ENCODE measurements around the gene GPC6.

The GPC6 gene

GRCh38 chr13:94168783-94169453 is 942.3 kb downstream of the GPC6 start:
- ChIA-PET POLR2A (no interaction called here), CTCF (no interaction called here)
- DNase-seq (ENCODE audit: extremely low spot score), result no peak
- TF ChIP-seq ZNF384 (IDR thresholded peaks at IDR 0.05) (no peak), ELF4 (IDR thresholded peaks at IDR 0.05) (no peak), FOXK2 (IDR thresholded peaks at IDR 0.05) (no peak), BHLHE40 (IDR thresholded peaks at IDR 0.05; ENCODE audit: borderline replicate concordance) (no peak), HDGF (IDR thresholded peaks at IDR 0.05; ENCODE audit: borderline replicate concordance) (no peak), L3MBTL2 (conservative IDR thresholded peaks at IDR 0.05) (no peak), ARNT (IDR thresholded peaks at IDR 0.05) (no peak), TARDBP (IDR thresholded peaks at IDR 0.05) (no peak), CTBP1 (IDR thresholded peaks at IDR 0.05; ENCODE audit: borderline replicate concordance) (no peak), SP1 (IDR thresholded peaks at IDR 0.05) (no peak), FOXA1 (IDR thresholded peaks at IDR 0.05) (no peak), NFRKB (IDR thresholded peaks at IDR 0.05) (no peak), LEF1 (IDR thresholded peaks at IDR 0.05; ENCODE audit: borderline replicate concordance) (no peak), FOXM1 (IDR thresholded peaks at IDR 0.05; ENCODE audit: borderline replicate concordance) (no peak), SUZ12 (IDR thresholded peaks at IDR 0.05) (no peak)
- TF ChIP-seq, protein P1, sequence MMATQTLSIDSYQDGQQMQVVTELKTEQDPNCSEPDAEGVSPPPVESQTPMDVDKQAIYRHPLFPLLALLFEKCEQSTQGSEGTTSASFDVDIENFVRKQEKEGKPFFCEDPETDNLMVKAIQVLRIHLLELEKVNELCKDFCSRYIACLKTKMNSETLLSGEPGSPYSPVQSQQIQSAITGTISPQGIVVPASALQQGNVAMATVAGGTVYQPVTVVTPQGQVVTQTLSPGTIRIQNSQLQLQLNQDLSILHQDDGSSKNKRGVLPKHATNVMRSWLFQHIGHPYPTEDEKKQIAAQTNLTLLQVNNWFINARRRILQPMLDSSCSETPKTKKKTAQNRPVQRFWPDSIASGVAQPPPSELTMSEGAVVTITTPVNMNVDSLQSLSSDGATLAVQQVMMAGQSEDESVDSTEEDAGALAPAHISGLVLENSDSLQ (IDR thresholded peaks at IDR 0.05), result no peak

DNA sequence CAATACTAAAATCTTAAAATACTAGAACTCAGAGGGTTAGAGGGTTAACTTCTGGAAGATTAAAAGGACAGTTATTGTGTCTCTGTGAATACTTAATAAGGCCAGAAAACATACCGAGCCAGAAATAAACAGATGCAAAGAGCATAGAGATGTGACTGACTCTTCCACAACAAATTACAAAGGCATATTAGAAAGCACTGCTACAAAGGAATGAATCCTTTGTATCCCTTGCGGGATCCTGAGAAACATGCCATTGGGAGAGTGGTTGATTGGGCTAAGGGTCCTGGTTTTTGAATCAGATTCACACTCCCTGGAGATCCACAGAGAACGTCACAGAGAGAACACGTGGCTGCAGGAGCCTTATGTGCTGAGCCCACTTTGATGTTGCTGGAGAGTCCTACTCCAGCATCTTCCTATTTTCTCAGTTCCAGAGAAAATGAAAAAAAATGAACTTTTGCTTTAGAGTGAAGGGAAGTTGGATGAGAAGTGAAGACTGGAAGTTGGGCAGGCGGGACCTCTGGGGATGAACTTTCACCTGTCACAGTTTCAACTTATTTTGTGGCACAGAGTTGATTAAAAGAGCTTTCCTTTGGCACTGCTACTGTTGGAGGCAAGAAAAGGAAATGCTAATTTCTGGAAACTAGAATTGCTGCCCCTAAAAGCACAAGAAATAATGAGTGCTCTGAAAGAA is 943.0 kb downstream of the GPC6 start:
- CTCF ChIA-PET, result interaction anchor here (0.6 kb wide), 1 partner anchor 30 kb away, joined by 3 read pairs; no protein-coding TSS in a partner anchor
- no peak for DNase-seq (ENCODE audit: extremely low spot score)
- POLR2A ChIA-PET, result no interaction called here
- TF ChIP-seq CTBP1 (IDR thresholded peaks at IDR 0.05; ENCODE audit: borderline replicate concordance) (no peak), SP1 (IDR thresholded peaks at IDR 0.05) (no peak), ELF4 (IDR thresholded peaks at IDR 0.05) (no peak), SUZ12 (IDR thresholded peaks at IDR 0.05) (no peak), FOXK2 (IDR thresholded peaks at IDR 0.05) (no peak), ZNF384 (IDR thresholded peaks at IDR 0.05) (no peak), BHLHE40 (IDR thresholded peaks at IDR 0.05; ENCODE audit: borderline replicate concordance) (no peak)
- TF ChIP-seq, protein P1 (IDR thresholded peaks at IDR 0.05), result no peak

DNA sequence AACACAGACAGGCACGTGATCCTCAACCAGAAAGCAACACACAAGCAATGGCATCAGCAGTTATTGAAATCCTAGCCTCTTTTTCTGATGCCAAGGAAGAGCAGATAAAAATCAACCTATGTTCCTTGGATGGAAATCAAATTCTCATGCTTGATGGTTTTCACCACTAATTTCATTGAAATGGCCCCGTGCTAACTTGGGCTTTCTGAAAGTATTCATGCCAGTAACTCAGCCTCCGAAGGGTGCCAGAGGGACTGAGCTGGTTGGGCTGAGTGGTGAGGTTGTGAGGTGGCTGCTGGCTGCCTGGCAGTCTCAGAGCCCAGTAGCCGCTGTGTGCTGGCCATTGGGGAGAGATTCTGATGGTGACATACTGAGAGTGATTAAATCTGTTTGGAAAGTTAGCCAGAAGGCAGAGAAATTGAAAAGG is 943.6 kb downstream of the GPC6 start:
- POLR2A ChIA-PET, result no interaction called here
- CTCF ChIA-PET, result interaction anchor here (0.6 kb wide), 1 partner anchor 30 kb away, joined by 3 read pairs; no protein-coding TSS in a partner anchor
- TF ChIP-seq ARNT (IDR thresholded peaks at IDR 0.05) (no peak), CTBP1 (IDR thresholded peaks at IDR 0.05; ENCODE audit: borderline replicate concordance) (no peak), SP1 (IDR thresholded peaks at IDR 0.05) (no peak), TARDBP (IDR thresholded peaks at IDR 0.05) (no peak), ELF4 (IDR thresholded peaks at IDR 0.05) (no peak), FOXK2 (IDR thresholded peaks at IDR 0.05) (no peak), L3MBTL2 (conservative IDR thresholded peaks at IDR 0.05) (no peak), ZNF384 (IDR thresholded peaks at IDR 0.05) (no peak), NFRKB (IDR thresholded peaks at IDR 0.05) (no peak), FOXM1 (IDR thresholded peaks at IDR 0.05; ENCODE audit: borderline replicate concordance) (no peak), BHLHE40 (IDR thresholded peaks at IDR 0.05; ENCODE audit: borderline replicate concordance) (no peak), HDGF (IDR thresholded peaks at IDR 0.05; ENCODE audit: borderline replicate concordance) (no peak), LEF1 (IDR thresholded peaks at IDR 0.05; ENCODE audit: borderline replicate concordance) (no peak), SUZ12 (IDR thresholded peaks at IDR 0.05) (no peak), FOXA1 (IDR thresholded peaks at IDR 0.05) (no peak)
- TF ChIP-seq, protein P1 (IDR thresholded peaks at IDR 0.05), result no peak
- no peak for DNase-seq (ENCODE audit: extremely low spot score)

DNA sequence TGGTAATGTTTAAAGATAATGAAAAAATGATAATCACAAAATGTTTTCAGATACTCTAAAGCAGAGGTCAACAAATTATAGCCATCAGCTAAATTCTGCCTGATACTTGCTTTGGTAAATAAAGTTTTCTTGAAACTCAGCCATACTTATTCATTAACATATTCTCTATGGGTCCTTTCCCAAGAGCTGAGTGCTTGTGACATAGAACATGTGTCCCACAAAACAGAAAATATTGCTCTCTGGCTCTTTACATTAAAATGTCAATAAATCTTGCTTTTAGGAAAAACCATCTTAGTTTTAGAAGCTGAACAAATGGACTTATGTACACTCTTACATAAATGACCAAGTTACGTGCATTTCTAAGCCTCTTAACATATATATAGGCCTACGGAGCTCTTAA is 945.8 kb downstream of the GPC6 start:
- TF ChIP-seq LEF1 (IDR thresholded peaks at IDR 0.05; ENCODE audit: borderline replicate concordance) (no peak), CTBP1 (IDR thresholded peaks at IDR 0.05; ENCODE audit: borderline replicate concordance) (no peak), SP1 (IDR thresholded peaks at IDR 0.05) (no peak), FOXM1 (IDR thresholded peaks at IDR 0.05; ENCODE audit: borderline replicate concordance) (no peak), SUZ12 (IDR thresholded peaks at IDR 0.05) (no peak), L3MBTL2 (conservative IDR thresholded peaks at IDR 0.05) (no peak), ELF4 (IDR thresholded peaks at IDR 0.05) (no peak), FOXA1 (IDR thresholded peaks at IDR 0.05) (no peak), NFRKB (IDR thresholded peaks at IDR 0.05) (no peak)
- ChIA-PET POLR2A (no interaction called here), CTCF (interaction anchor here (0.6 kb wide), 1 partner anchor 95 kb away, joined by 4 read pairs; no protein-coding TSS in a partner anchor)
- no peak for DNase-seq (ENCODE audit: extremely low spot score)

DNA sequence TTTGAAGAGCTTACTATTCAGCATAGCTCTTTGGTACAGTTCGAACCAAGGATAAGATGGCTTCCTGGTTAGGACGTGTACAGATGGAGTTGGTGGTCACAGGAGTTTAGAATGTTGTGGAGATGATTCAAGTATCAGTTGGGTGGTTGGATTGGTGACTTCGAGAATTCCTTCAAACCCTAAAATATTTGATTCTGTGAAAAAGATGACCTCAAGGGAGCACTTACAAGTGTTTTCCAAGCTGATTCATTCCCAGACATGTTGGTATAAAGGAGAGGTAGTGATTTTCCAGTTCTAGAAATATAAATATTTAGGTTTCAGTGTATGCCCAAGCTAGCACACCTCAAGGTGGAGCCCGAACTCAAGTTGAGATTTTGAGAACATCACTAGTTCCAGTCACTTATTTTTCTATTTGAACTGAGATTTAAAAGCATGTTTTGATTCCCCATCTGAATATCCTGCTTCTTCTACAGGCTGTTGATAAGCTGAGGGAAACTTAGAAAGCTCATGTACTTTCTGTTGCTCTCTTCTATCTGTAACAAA is 946.8 kb downstream of the GPC6 start:
- TF ChIP-seq FOXA1 (IDR thresholded peaks at IDR 0.05), result no peak
- TF ChIP-seq HDGF (IDR thresholded peaks at IDR 0.05; ENCODE audit: borderline replicate concordance), result no peak
- no peak for DNase-seq (ENCODE audit: extremely low spot score)
- CTCF ChIA-PET, result interaction anchor here (3.3 kb wide), 1 partner anchor 19 kb away, joined by 12 read pairs; no protein-coding TSS in a partner anchor
- POLR2A ChIA-PET, result no interaction called here

DNA sequence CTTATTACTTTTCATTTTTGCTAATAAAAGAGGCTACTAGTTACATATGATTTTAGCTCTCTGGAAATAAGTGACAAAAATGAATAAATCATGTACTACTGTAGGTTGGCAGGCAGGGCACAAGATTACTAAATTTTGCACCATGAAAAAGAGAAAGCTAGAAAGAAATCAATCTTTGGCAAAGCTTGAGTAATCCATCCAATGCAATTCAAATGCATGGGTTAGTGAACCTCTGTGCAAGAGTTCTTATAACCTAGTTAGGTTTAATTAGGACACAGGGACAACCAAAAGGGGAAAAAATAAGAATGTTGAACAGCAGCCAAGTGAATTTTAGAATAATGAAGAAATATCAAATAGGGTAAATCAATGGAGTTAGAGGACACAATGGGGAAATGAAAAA is 947.4 kb downstream of the GPC6 start:
- POLR2A ChIA-PET, result no interaction called here
- TF ChIP-seq, protein P1 (IDR thresholded peaks at IDR 0.05), result no peak
- TF ChIP-seq ZNF384 (IDR thresholded peaks at IDR 0.05) (no peak), SUZ12 (IDR thresholded peaks at IDR 0.05) (no peak), ARNT (IDR thresholded peaks at IDR 0.05) (no peak), FOXA1 (IDR thresholded peaks at IDR 0.05) (no peak), ELF4 (IDR thresholded peaks at IDR 0.05) (no peak), NFRKB (IDR thresholded peaks at IDR 0.05) (no peak), FOXK2 (IDR thresholded peaks at IDR 0.05) (no peak), SP1 (IDR thresholded peaks at IDR 0.05) (no peak), BHLHE40 (IDR thresholded peaks at IDR 0.05; ENCODE audit: borderline replicate concordance) (no peak), LEF1 (IDR thresholded peaks at IDR 0.05; ENCODE audit: borderline replicate concordance) (no peak), HDGF (IDR thresholded peaks at IDR 0.05; ENCODE audit: borderline replicate concordance) (no peak), FOXM1 (IDR thresholded peaks at IDR 0.05; ENCODE audit: borderline replicate concordance) (no peak), CTBP1 (IDR thresholded peaks at IDR 0.05; ENCODE audit: borderline replicate concordance) (no peak), L3MBTL2 (conservative IDR thresholded peaks at IDR 0.05) (no peak), TARDBP (IDR thresholded peaks at IDR 0.05) (no peak)
- CTCF ChIA-PET, result interaction anchor here (3.3 kb wide), 1 partner anchor 18 kb away, joined by 12 read pairs; no protein-coding TSS in a partner anchor
- no peak for DNase-seq (ENCODE audit: extremely low spot score)
